Measurements from ENCODE around the gene DNAJB1. TPM values are rescaled to one million over a fixed set of nuclear protein-coding genes. Genes with fewer than 3 reads are reported as not detected.

The DNAJB1 gene
- total RNA-seq, 3 donors from 2014 or later = 104 to 110 (median 107) TPM

DNA sequence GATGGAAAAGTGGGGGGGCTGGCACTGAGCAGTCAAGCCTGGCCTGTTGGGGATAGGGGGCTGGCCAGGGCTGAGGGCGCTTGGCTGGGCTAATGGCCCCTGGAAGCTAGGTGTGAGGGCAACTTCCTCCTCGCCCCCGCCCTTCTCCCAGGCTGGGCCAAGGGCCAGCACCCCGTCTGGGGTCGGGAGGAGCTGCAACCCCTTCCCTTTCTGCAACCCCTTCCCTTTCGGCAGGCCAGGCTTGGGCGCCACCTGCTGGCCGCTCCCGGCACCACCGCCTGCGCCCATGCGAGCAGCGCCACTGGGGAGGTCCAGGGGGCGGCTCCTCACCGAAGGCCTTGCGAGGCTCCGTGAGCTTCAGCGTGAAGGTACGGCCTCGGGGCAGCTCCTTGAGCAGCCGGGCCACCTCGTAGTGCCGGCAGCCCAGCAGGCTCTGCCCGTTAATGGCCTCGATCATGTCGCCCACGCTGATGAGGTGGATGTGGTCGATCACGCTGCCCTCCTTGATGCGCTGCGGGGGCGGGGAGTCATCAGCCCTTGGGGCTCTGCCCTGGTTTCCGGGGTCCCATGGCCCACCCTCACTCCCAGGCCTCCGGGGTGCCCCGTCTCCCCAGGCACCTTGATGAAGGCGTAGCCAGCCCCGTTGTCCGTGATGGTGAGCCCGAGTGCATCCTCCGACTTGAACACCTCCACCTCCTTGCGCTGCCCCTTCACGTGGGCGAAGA, 38.1 kb downstream of the DNAJB1 start:
- peaks cover 8% of the 10 kb centered on the region for H3K4me1 ChIP-seq (ENCODE audit: low read depth)
- H3K36me3 ChIP-seq (ENCODE audit: low read depth) = no peaks in the 10 kb centered on the region
- no peak overlapping the region for H3K4me3 ChIP-seq
- TF ChIP-seq, protein P1, sequence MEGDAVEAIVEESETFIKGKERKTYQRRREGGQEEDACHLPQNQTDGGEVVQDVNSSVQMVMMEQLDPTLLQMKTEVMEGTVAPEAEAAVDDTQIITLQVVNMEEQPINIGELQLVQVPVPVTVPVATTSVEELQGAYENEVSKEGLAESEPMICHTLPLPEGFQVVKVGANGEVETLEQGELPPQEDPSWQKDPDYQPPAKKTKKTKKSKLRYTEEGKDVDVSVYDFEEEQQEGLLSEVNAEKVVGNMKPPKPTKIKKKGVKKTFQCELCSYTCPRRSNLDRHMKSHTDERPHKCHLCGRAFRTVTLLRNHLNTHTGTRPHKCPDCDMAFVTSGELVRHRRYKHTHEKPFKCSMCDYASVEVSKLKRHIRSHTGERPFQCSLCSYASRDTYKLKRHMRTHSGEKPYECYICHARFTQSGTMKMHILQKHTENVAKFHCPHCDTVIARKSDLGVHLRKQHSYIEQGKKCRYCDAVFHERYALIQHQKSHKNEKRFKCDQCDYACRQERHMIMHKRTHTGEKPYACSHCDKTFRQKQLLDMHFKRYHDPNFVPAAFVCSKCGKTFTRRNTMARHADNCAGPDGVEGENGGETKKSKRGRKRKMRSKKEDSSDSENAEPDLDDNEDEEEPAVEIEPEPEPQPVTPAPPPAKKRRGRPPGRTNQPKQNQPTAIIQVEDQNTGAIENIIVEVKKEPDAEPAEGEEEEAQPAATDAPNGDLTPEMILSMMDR (IDR thresholded peaks at IDR 0.05) = peak; percentile 76
- peak in 2 of 3 donors; percentile 58 to 70 for DNase-seq
- ATAC-seq = peak; percentile 55
- no peaks in the 10 kb centered on the region for H3K9me3 ChIP-seq
- intact Hi-C loops (cut with DNase I, micrococcal nuclease) = no loop called here

DNA sequence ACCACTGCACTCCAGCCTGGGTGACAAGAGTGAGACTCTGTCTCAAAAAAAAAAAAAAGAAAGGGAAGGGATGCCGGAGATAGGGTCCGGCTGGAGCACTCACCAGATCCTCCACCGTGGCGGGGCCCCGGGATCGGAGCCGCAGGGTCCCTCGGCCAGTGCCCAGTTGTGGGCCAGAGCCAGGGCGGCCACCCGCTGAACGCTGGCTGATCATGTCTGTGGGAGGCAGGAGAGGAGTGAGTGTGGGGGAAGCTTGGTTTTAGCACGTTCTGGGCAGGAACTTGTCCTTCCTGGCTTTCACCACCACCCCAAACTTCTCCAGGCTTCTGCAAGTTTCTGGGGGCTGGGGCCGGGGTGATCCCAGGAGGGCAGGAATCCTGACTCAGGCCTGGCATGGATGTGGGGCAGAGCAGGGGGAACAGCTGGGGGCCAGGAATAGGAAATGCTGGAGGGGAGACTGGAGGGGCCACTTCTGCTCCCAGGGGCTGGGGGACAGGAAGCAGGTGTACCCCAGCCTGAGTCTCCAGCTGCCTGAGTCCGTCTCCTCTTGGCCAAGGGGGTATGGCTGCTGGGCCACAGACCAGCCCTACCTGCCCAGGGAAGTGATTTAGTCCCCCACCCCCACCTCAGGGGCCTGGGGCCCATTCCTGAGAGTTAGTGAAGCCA, 38.8 kb downstream of the DNAJB1 start:
- TF ChIP-seq, protein P1 (IDR thresholded peaks at IDR 0.05) = no peak
- Histone ChIP-seq H3K9me3 (no peaks in the 10 kb centered on the region), H3K4me3 (no peak overlapping the region), H3K36me3 (ENCODE audit: low read depth) (no peaks in the 10 kb centered on the region), H3K4me1 (ENCODE audit: low read depth) (peaks cover 14% of the 10 kb centered on the region)
- DNase-seq = no peak
- intact Hi-C loops (cut with DNase I, micrococcal nuclease) = no loop called here
- ATAC-seq = no peak

DNA sequence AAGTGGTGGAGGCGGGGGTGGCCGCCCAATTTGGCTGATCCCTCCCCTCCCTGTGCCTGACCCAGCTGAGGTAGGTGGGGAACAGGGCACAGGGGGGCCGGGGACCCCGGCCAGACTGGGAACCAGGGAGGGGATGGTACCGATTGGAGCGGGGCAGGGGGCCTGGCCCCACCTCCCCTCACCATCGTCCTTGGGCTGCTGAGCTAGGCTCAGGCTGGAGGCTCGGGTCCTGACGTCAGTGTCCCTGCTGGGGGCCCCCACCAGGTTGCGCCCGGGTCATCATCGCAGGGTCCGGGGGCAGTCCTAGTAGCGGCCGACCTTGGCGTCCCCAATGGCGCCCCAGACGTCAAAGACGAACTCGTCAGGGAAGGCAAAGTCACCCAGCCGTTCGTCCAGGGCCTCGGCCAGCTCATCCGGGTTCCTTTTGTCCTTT, 40.1 kb downstream of the DNAJB1 start:
- TF ChIP-seq, protein P1 (IDR thresholded peaks at IDR 0.05) = no peak
- ATAC-seq (no peak), DNase-seq (peak in 1 of 3 donors; percentile 54)
- Histone ChIP-seq H3K36me3 (ENCODE audit: low read depth) (no peaks in the 10 kb centered on the region), H3K9me3 (no peaks in the 10 kb centered on the region), H3K4me1 (ENCODE audit: low read depth) (peaks cover 24% of the 10 kb centered on the region), H3K4me3 (no peak overlapping the region)
- intact Hi-C loops (cut with DNase I, micrococcal nuclease) = no loop called here

DNA sequence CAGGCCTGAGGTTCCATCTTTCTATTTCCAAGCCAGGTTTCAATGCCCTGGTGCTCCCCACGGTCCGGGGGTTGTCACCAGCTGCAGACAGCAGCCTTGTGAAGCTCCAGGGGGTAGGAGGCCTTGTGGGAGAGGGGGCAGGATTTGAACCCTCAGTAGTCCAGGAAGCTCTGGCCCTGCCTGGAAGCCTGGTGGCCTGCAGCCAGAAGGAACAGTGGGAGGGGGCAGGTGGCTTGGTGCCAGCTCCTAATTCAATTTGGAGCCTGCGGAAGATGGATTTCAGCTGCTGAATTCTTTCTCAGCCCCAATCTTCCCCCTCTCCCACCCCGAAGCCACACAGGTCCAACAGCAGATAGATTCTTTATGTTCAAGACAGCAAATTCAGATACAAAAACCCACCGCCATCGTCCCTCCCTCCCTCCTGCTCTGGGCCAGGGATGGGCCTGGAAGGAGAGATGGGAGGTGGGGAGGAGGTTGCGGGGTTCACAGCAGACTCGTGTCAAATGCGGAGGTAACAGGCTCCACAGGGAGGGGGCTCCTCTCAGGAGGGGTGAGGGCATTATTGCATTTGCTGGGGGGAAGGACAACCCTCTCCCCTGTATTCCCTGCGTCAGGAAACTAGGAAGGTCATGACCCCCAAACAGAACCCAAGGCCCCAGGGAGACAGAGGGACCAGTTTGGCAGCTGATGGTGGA, 40.6 kb downstream of the DNAJB1 start:
- TF ChIP-seq, protein P1 (IDR thresholded peaks at IDR 0.05) = no peak

DNA sequence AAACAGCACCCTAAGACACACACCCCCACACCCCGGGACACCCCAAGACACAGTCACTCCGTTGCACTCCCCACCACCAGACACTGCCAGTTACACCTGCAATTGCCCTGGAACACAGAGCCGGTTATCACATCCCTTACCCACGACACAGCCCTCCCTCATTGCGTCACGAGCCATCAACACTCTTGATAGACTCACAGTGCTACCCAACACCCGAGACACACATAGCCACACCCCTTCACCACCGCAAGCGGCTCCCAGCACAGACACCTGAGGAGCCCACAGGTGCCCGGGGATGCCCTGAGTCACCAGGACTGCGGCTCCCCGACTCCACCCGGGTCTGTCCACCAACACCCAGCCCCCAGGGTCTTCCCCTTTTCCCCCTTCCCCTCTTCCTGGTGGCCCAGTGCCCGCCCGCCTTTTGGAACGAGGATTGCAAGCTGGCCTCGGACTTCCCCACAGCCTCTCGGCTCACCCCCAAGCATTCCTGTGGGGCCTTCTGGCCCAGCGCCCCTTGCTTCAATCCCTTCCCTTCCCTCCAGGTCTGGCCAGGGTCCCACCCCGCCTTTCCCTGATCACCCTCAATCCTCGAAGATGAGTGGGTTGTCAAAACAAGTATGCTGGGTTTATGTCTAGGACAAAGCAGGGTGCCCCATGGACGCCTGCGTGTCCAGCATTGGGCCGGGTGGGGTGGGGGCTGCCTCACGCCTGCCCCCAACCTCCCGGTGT, 41.4 kb downstream of the DNAJB1 start:
- Histone ChIP-seq H3K4me1 (ENCODE audit: low read depth) (peaks cover 34% of the 10 kb centered on the region), H3K4me3 (no peak overlapping the region), H3K9me3 (no peaks in the 10 kb centered on the region), H3K36me3 (ENCODE audit: low read depth) (no peaks in the 10 kb centered on the region)
- DNase-seq (peak in 2 of 3 donors; percentile 49 to 69), ATAC-seq (peak; percentile 29)
- intact Hi-C loops (cut with DNase I, micrococcal nuclease) = no loop called here
- TF ChIP-seq, protein P1 (IDR thresholded peaks at IDR 0.05) = no peak

More for the DNA sequence above, 40.6 kb downstream of the DNAJB1 start:
- Histone ChIP-seq H3K4me1 (ENCODE audit: low read depth) (peaks cover 27% of the 10 kb centered on the region), H3K9me3 (no peaks in the 10 kb centered on the region), H3K36me3 (ENCODE audit: low read depth) (no peaks in the 10 kb centered on the region), H3K4me3 (no peak overlapping the region)
- intact Hi-C loops (cut with DNase I, micrococcal nuclease) = no loop called here
- no peak for DNase-seq
- ATAC-seq = no peak

Measured in mucosa of descending colon (tissue), 3 donors.